OCI-LY3 (cell line): Measurements from ENCODE around the gene RASGRP4.

Experiments used
- EZH2phosphoT487 ChIP-seq: fragments of 200-600 bp; shearing (Covaris generic); IDR thresholded peaks from 2 replicates; pipeline ENCODE4 v1.6.1; 2018; ENCODE audit warnings: antibody characterized with exemption, mixed run types, low read depth
- TF ChIP-seq, protein P1 (sequence below): fragments of 200-600, 300-600 bp; sonication (generic); IDR thresholded peaks from 2 replicates; pipeline ENCODE4 v1.5.1; 2014; ENCODE audit warnings: antibody characterized with exemption, low read length, low read depth

DNA sequence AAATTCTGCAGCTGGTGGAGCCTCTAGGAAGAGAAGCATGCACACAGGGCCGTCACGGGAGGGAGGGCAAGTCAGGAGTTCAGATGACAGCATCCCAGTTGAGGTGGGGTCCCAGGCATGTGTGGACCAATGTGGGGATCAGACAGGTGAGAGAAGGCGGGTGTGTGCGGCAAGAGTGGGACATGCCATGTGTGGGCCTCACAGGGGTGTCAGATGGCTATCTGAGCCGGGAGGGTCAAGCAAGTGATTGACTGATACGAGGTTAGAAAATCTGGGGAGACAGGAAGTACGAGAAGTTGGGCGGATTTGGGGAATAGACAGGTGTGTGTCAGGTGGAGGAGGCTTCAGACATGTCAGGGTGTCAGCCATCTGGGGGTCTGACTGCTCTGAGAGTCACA lies 8.9 kb downstream of the RASGRP4 start:
- TF ChIP-seq, protein P1, sequence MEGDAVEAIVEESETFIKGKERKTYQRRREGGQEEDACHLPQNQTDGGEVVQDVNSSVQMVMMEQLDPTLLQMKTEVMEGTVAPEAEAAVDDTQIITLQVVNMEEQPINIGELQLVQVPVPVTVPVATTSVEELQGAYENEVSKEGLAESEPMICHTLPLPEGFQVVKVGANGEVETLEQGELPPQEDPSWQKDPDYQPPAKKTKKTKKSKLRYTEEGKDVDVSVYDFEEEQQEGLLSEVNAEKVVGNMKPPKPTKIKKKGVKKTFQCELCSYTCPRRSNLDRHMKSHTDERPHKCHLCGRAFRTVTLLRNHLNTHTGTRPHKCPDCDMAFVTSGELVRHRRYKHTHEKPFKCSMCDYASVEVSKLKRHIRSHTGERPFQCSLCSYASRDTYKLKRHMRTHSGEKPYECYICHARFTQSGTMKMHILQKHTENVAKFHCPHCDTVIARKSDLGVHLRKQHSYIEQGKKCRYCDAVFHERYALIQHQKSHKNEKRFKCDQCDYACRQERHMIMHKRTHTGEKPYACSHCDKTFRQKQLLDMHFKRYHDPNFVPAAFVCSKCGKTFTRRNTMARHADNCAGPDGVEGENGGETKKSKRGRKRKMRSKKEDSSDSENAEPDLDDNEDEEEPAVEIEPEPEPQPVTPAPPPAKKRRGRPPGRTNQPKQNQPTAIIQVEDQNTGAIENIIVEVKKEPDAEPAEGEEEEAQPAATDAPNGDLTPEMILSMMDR, result no peak
- TF ChIP-seq EZH2phosphoT487, result no peak
